H1 (cell line): ENCODE measurements around the gene PITX3. TPM values are rescaled to one million over a fixed set of nuclear protein-coding genes. Genes with fewer than 3 reads are reported as not detected.

ENCODE experiments used
- CHD2 ChIP-seq: IDR thresholded peaks from 2 replicates; pipeline ENCODE4 v1.6.1; 2012; ENCODE audit warnings: low read length, improper control_type of control experiment
- EP300 ChIP-seq, 2 experiments: IDR thresholded peaks; 1 replicate in 1 of 2; 2 replicates in 1 of 2; pipeline ENCODE4 v1.6.1; 2011 to 2012; ENCODE audit warnings: low read depth in 2 of 2, low read length in 2 of 2, mild to moderate bottlenecking in 2 of 2, borderline replicate concordance in 1 of 2, inconsistent platforms in 1 of 2, moderate library complexity in 1 of 2
- HDAC2 ChIP-seq, 2 experiments: fragments of 300-600 bp in 1 of 2; sonication (generic) in 1 of 2; IDR thresholded peaks; 2 replicates each; pipeline ENCODE4 v1.6.1; 2011 to 2012; ENCODE audit warnings: low read depth in 2 of 2, low read length in 2 of 2, mild to moderate bottlenecking in 2 of 2, moderate library complexity in 2 of 2, borderline replicate concordance in 1 of 2, inconsistent platforms in 1 of 2
- KDM1A ChIP-seq: fragments of 200-600, 300-600 bp; sonication (generic); IDR thresholded peaks from 2 replicates; pipeline ENCODE4 v1.7.1; 2016; ENCODE audit warnings: mild to moderate bottlenecking, low read length, borderline replicate concordance
- RNF2 ChIP-seq: fragments of 200-900, 300-1000 bp; sonication (generic); IDR thresholded peaks from 2 replicates; pipeline ENCODE4 v1.7.1; 2016; ENCODE audit warnings: borderline replicate concordance, low read depth, mild to moderate bottlenecking, antibody characterized with exemption, low read length; ENCODE audit not compliant: poor library complexity, severe bottlenecking; ENCODE audit errors: missing control alignments
- SP1 ChIP-seq: IDR thresholded peaks from 2 replicates; pipeline ENCODE4 v1.6.1; 2011; ENCODE audit warnings: low read depth, low read length
- SRF ChIP-seq: IDR thresholded peaks from 2 replicates; pipeline ENCODE4 v1.6.1; 2011; ENCODE audit warnings: mild to moderate bottlenecking, low read depth, low read length, moderate library complexity
- TAF1 ChIP-seq: IDR thresholded peaks from 2 replicates; pipeline ENCODE4 v1.6.1; 2011; ENCODE audit warnings: mild to moderate bottlenecking, low read depth, low read length
- polyA plus RNA-seq, 7 experiments: library from polyadenylated mRNA; depleted of rRNA in 3 of 7; stranded (reverse) in 5 of 7; unstranded in 2 of 7; fragments of >200 nt in 5 of 7; fragments of 200-250 nt in 2 of 7; gene quantifications; 1 replicate in 5 of 7; 2 replicates in 1 of 7; 4 replicates in 1 of 7; pipeline versions ENCODE4 v1.2.1 to v1.2.3, GENCODE V29; 2011 to 2013; ENCODE audit warnings: missing spikeins in 2 of 7, mixed read lengths in 2 of 7
- total RNA-seq: library from RNA; stranded (reverse); fragmentation: NEBNext Ultra II Directional; extraction: Animal tissue kit (Norgen Biotek cat#: 25700); gene quantifications from 2 replicates; pipeline ENCODE4 v1.2.1, GENCODE V29; 2021
- TF ChIP-seq, protein P1 (sequence below): IDR thresholded peaks from 2 replicates; pipeline ENCODE4 v1.6.1; 2012; ENCODE audit warnings: inconsistent platforms

The PITX3 gene
- total and polyA plus RNA-seq, 2 of the 8 experiments (the other 6 are each of a cell fraction or from before 2014, with no cell fraction given) = 0.18 to 0.41 TPM

DNA sequence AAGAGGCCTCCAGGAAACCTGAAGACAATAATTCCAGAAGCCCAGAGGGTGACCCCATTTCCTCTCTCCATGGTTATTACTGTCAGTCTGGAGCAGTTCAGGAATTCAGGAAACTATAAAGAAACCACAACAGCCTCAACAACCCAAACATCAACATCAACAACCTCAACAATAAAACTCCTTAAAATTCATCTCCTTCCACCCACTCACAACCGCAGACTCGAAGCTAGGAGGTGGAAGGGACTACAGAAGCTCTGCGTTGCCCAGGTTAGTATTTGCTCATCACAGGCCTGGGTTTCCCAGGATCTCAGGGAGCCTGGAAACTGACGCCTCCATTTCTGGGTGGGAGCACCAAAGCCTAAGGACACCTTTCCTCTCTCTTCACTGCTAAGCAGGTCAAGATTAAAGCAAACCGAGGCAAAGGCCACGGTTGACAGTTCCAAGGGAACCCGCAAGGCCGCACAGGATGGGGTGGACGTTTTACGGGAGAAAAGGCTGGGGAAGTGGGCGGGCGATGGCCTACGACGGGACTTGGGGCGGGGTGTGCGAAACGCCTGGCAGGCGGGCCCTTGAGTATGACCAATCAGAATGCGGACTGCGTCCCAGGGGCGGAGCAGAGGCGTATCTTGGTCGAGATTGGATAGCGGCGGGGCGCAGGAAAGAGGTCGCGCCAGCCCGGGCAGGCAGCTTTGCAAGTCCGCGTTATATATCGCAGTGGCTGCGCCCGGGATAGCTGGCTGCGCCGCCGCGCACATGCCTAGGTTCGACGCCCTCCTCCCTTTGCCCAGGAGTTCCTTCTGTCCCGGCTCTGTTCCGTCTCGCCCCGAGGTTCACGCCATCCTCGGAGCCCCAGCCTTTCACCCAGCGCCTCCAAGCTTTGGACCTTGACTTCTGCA, 15.4 kb downstream of the PITX3 start, which contains the start of gene ELOVL3 (continued):
- TF ChIP-seq EP300 (IDR thresholded peaks at IDR 0.05; ENCODE audit: borderline replicate concordance in 1 of 2, low read depth in 2 of 2, low read length in 2 of 2) = peak in 1 of 2 experiments; percentile 6; a peak in 1 of 3 replicates
- TF ChIP-seq TAF1 = peak; percentile 64; the same call in 1 of the 2 replicates
- TF ChIP-seq, protein P1, sequence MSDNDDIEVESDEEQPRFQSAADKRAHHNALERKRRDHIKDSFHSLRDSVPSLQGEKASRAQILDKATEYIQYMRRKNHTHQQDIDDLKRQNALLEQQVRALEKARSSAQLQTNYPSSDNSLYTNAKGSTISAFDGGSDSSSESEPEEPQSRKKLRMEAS = peak; percentile 100
- peak; percentile 88 for TF ChIP-seq RNF2
- TF ChIP-seq HDAC2 (IDR thresholded peaks at IDR 0.05; ENCODE audit: borderline replicate concordance in 1 of 2, low read depth in 2 of 2, low read length in 2 of 2) = peak in 1 of 2 experiments; percentile 91; a peak in 1 of 4 replicates
- TF ChIP-seq CHD2 = peak; percentile 61
- peak; percentile 57; the same call in 1 of the 2 replicates for TF ChIP-seq KDM1A
- peak; percentile 84 for TF ChIP-seq SP1
- TF ChIP-seq SRF = no peak
